CD4-positive, alpha-beta memory T cell (primary cell): ENCODE measurements around the gene COPE. TPM values are rescaled to one million over a fixed set of nuclear protein-coding genes. Genes with fewer than 3 reads are reported as not detected.
"Not testable (repeated sequence)": the region's sequence is repeated elsewhere in the genome, so short reads cannot be mapped to it uniquely, and the experiment has no call there.

ENCODE experiments used
- CTCF ChIA-PET: fragments of 350-600 bp; sonication (Branson Sonifier 250); formaldehyde crosslinking; loops from one replicate; lab custom pipeline; 2021; ENCODE audit warnings: inconsistent platforms; ENCODE audit not compliant: partially characterized antibody; lab: Charles Lee
- POLR2A ChIA-PET: fragments of 350-600 bp; sonication (Branson Sonifier 250); formaldehyde crosslinking; loops from one replicate; lab custom pipeline; 2021; ENCODE audit not compliant: partially characterized antibody; lab: Charles Lee
- DNase-seq, 5 donors: peaks; one replicate each; pipeline versions ENCODE4 v3.0.0 to v3.0.0-alpha.2; 2020 to 2022; ENCODE audit warnings: mixed read lengths in 1 of 5
- H3K27ac ChIP-seq: one replicate; pipeline ENCODE4 v1.7.0; 2013; ENCODE audit warnings: low read depth, low read length
- H3K27me3 ChIP-seq: 2 replicates; pipeline ENCODE4 v1.7.0; 2013; ENCODE audit warnings: mild to moderate bottlenecking, low read length, moderate library complexity; ENCODE audit not compliant: insufficient read depth
- H3K36me3 ChIP-seq: 2 replicates; pipeline ENCODE4 v1.7.0; 2013; ENCODE audit warnings: mild to moderate bottlenecking, low read length, moderate library complexity; ENCODE audit not compliant: insufficient read depth
- H3K4me1 ChIP-seq: 2 replicates; pipeline ENCODE4 v1.7.0; 2013; ENCODE audit warnings: mild to moderate bottlenecking, low read length, moderate library complexity; ENCODE audit not compliant: insufficient read depth
- H3K4me3 ChIP-seq, 2 donors: one replicate each; pipeline ENCODE4 v1.7.0; 2013; ENCODE audit warnings: low read length in 2 of 2, mild to moderate bottlenecking in 1 of 2
- H3K9me3 ChIP-seq, 2 donors: one replicate each; pipeline ENCODE4 v1.7.0; 2013; ENCODE audit warnings: low read length in 2 of 2, control low read depth in 1 of 2; ENCODE audit not compliant: control insufficient read depth in 1 of 2
- H3K27ac Mint-ChIP-seq, 7 donors: one replicate each; pipeline ENCODE4 v1.8.0; 2020 to 2021; ENCODE audit warnings: mixed read lengths in 7 of 7, mild to moderate bottlenecking in 6 of 7, inconsistent platforms in 3 of 7, moderate library complexity in 3 of 7
- H3K27me3 Mint-ChIP-seq, 2 donors: one replicate each; pipeline ENCODE4 v1.8.0; 2020 to 2021; ENCODE audit warnings: mixed read lengths in 2 of 2
- H3K36me3 Mint-ChIP-seq, 2 donors: one replicate each; pipeline ENCODE4 v1.8.0; 2020 to 2021; ENCODE audit warnings: mixed read lengths in 2 of 2, inconsistent platforms in 1 of 2, mild to moderate bottlenecking in 1 of 2
- H3K4me1 Mint-ChIP-seq, 4 donors: one replicate each; pipeline ENCODE4 v1.8.0; 2020 to 2021; ENCODE audit warnings: mixed read lengths in 4 of 4, mild to moderate bottlenecking in 1 of 4
- H3K4me3 Mint-ChIP-seq, 8 donors: one replicate each; pipeline ENCODE4 v1.8.0; 2020 to 2021; ENCODE audit warnings: mixed read lengths in 8 of 8, mild to moderate bottlenecking in 7 of 8, moderate library complexity in 6 of 8, inconsistent platforms in 3 of 8
- H3K9me3 Mint-ChIP-seq, 8 donors: one replicate each; pipeline ENCODE4 v1.8.0; 2020 to 2021; ENCODE audit warnings: mixed read lengths in 8 of 8, mild to moderate bottlenecking in 5 of 8, inconsistent platforms in 3 of 8, moderate library complexity in 1 of 8
- intact Hi-C: fragments of 100-400 bp; cut with micrococcal nuclease; formaldehyde crosslinking; loops from one replicate; pipeline ENCODE4 v1.15.1; 2023
- polyA plus RNA-seq, 2 donors: library from polyadenylated mRNA; unstranded; fragments of 300-500 nt; fragmentation: Illumina TruSeq; gene quantifications; one replicate each; pipeline ENCODE4 v1.2.3, GENCODE V29; 2021
- total RNA-seq, 2 experiments: library from RNA; stranded (reverse); gene quantifications; one replicate each; pipeline ENCODE4 v1.2.3, GENCODE V29; 2021

COPE gene
- total and polyA plus RNA-seq, 4 experiments from 2014 or later = 165 to 276 (median 221) TPM

GRCh38 chr19:18955042-18955441 lies 35.9 kb upstream of the COPE start:
- Mint-ChIP-seq H3K27me3 (peaks cover 0 to 1% of the 10 kb centered on the region in 2 donors), H3K4me1 (no peaks in the 10 kb centered on the region), H3K9me3 (peaks cover 0 to 4% (median 0%) of the 10 kb centered on the region in 8 donors), H3K36me3 (no peaks in the 10 kb centered on the region), H3K4me3 (no peak overlapping the region), H3K27ac (no peak overlapping the region)
- intact Hi-C loops = no loop called here
- Histone ChIP-seq H3K36me3 (no peaks in the 10 kb centered on the region), H3K9me3 (no peaks in the 10 kb centered on the region), H3K4me1 (no peaks in the 10 kb centered on the region), H3K4me3 (no peak overlapping the region), H3K27me3 (no peaks in the 10 kb centered on the region), H3K27ac (no peak overlapping the region)
- ChIA-PET POLR2A (no interaction called here), CTCF (no interaction called here)
- DNase-seq = no peak

GRCh38 chr19:18954094-18954493 lies 34.9 kb upstream of the COPE start:
- intact Hi-C loops = no loop called here
- Histone ChIP-seq H3K4me3 (no peak overlapping the region), H3K4me1 (no peaks in the 10 kb centered on the region), H3K27ac (no peak overlapping the region), H3K27me3 (no peaks in the 10 kb centered on the region), H3K36me3 (no peaks in the 10 kb centered on the region), H3K9me3 (no peaks in the 10 kb centered on the region)
- H3K4me3 Mint-ChIP-seq = no peak overlapping the region
- H3K9me3 Mint-ChIP-seq = peaks cover 0 to 4% (median 0%) of the 10 kb centered on the region in 8 donors
- ChIA-PET POLR2A (no interaction called here), CTCF (no interaction called here)
- peaks cover 0 to 1% of the 10 kb centered on the region in 2 donors for H3K27me3 Mint-ChIP-seq
- no peaks in the 10 kb centered on the region for H3K36me3 Mint-ChIP-seq
- H3K4me1 Mint-ChIP-seq = no peaks in the 10 kb centered on the region
- DNase-seq = no peak
- no peak overlapping the region for H3K27ac Mint-ChIP-seq

- DNase-seq, H3K9me3 ChIP-seq, intact Hi-C loops, H3K4me1 Mint-ChIP-seq, H3K27ac ChIP-seq, H3K4me1 ChIP-seq, H3K36me3 Mint-ChIP-seq, H3K4me3 ChIP-seq, H3K36me3 ChIP-seq, CTCF ChIA-PET, H3K9me3 Mint-ChIP-seq, H3K27ac Mint-ChIP-seq, H3K27me3 ChIP-seq, H3K4me3 Mint-ChIP-seq, H3K27me3 Mint-ChIP-seq, POLR2A ChIA-PET: not testable (repeated sequence)
Observed at GRCh38 chr19:18952364-18953003, 33.3 kb upstream of the COPE start.

- no peak overlapping the region for H3K27ac ChIP-seq
- no peaks in the 10 kb centered on the region for H3K36me3 Mint-ChIP-seq
- ChIA-PET POLR2A (no interaction called here), CTCF (no interaction called here)
- intact Hi-C loops = no loop called here
- no peaks in the 10 kb centered on the region for H3K36me3 ChIP-seq
- H3K4me1 Mint-ChIP-seq = peaks cover 0 to 8% (median under 1%) of the 10 kb centered on the region in 4 donors
- no peaks in the 10 kb centered on the region for H3K4me1 ChIP-seq
- H3K27ac Mint-ChIP-seq = no peak overlapping the region
- no peak overlapping the region for H3K4me3 Mint-ChIP-seq
- no peak for DNase-seq
- H3K27me3 ChIP-seq = no peaks in the 10 kb centered on the region
- peaks cover 0 to 4% (median 0%) of the 10 kb centered on the region in 8 donors for H3K9me3 Mint-ChIP-seq
- H3K9me3 ChIP-seq = no peaks in the 10 kb centered on the region
- H3K4me3 ChIP-seq = no peak overlapping the region
- H3K27me3 Mint-ChIP-seq = peaks cover 0 to 6% of the 10 kb centered on the region in 2 donors
Observed at GRCh38 chr19:18951721-18952281, 32.6 kb upstream of the COPE start.

GRCh38 chr19:18949858-18950257 lies 30.7 kb upstream of the COPE start:
- no peak for DNase-seq
- POLR2A ChIA-PET = interaction anchor here (0.6 kb wide), 1 partner anchor 89 kb away, joined by 3 read pairs; no protein-coding TSS in a partner anchor
- no peak overlapping the region for H3K4me3 Mint-ChIP-seq
- H3K9me3 Mint-ChIP-seq = peaks cover 0 to under 1% (median 0%) of the 10 kb centered on the region in 8 donors
- H3K27ac ChIP-seq = no peak overlapping the region
- H3K4me1 ChIP-seq = no peaks in the 10 kb centered on the region
- H3K4me1 Mint-ChIP-seq = peaks cover 2 to 17% (median 5%) of the 10 kb centered on the region in 4 donors
- no peaks in the 10 kb centered on the region for H3K27me3 ChIP-seq
- H3K4me3 ChIP-seq = no peak overlapping the region
- CTCF ChIA-PET = interaction anchor here (0.7 kb wide), 1 partner anchor 480 kb away, joined by 3 read pairs; no protein-coding TSS in a partner anchor
- no peak overlapping the region for H3K27ac Mint-ChIP-seq
- peaks cover 0 to 8% of the 10 kb centered on the region in 2 donors for H3K27me3 Mint-ChIP-seq
- intact Hi-C loops = no loop called here
- H3K9me3 ChIP-seq = no peaks in the 10 kb centered on the region
- no peaks in the 10 kb centered on the region for H3K36me3 Mint-ChIP-seq
- H3K36me3 ChIP-seq = no peaks in the 10 kb centered on the region

- peak overlapping the region in 2 of 8 donors; percentile 11 to 27 for H3K4me3 Mint-ChIP-seq
- ChIA-PET CTCF (no interaction called here), POLR2A (no interaction called here)
- H3K27me3 Mint-ChIP-seq = peaks cover 0 to 8% of the 10 kb centered on the region in 2 donors
- intact Hi-C loops = no loop called here
- H3K9me3 Mint-ChIP-seq = no peaks in the 10 kb centered on the region
- no peaks in the 10 kb centered on the region for H3K9me3 ChIP-seq
- no peaks in the 10 kb centered on the region for H3K4me1 ChIP-seq
- H3K4me3 ChIP-seq = no peak overlapping the region
- no peak overlapping the region for H3K27ac ChIP-seq
- no peaks in the 10 kb centered on the region for H3K36me3 Mint-ChIP-seq
- peaks cover 2 to 17% (median 5%) of the 10 kb centered on the region in 4 donors for H3K4me1 Mint-ChIP-seq
- no peaks in the 10 kb centered on the region for H3K36me3 ChIP-seq
- no peak overlapping the region for H3K27ac Mint-ChIP-seq
- no peak for DNase-seq
- no peaks in the 10 kb centered on the region for H3K27me3 ChIP-seq
Observed at GRCh38 chr19:18948976-18949356, 29.8 kb upstream of the COPE start.

GRCh38 chr19:18948075-18948975 lies 29.1 kb upstream of the COPE start:
- CTCF ChIA-PET = no interaction called here
- Histone ChIP-seq H3K36me3 (no peaks in the 10 kb centered on the region), H3K27ac (no peak overlapping the region), H3K4me3 (no peak overlapping the region), H3K9me3 (no peaks in the 10 kb centered on the region), H3K4me1 (no peaks in the 10 kb centered on the region), H3K27me3 (no peaks in the 10 kb centered on the region)
- Mint-ChIP-seq H3K4me1 (peaks cover 2 to 17% (median 5%) of the 10 kb centered on the region in 4 donors), H3K27ac (no peak overlapping the region), H3K4me3 (no peak overlapping the region), H3K9me3 (no peaks in the 10 kb centered on the region), H3K36me3 (no peaks in the 10 kb centered on the region), H3K27me3 (peaks cover 0 to 8% of the 10 kb centered on the region in 2 donors)
- DNase-seq = no peak
- intact Hi-C loops = no loop called here
- POLR2A ChIA-PET = no interaction called here
